ENCODE measurements around the gene RNF111. TPM values are rescaled to one million over a fixed set of nuclear protein-coding genes. Genes with fewer than 3 reads are reported as not detected.

The RNF111 gene
- total and polyA plus RNA-seq, 2 of the 13 experiments (the other 11 are each of a cell fraction or from before 2014, with no cell fraction given) = 12.1 to 23.1 TPM

DNA sequence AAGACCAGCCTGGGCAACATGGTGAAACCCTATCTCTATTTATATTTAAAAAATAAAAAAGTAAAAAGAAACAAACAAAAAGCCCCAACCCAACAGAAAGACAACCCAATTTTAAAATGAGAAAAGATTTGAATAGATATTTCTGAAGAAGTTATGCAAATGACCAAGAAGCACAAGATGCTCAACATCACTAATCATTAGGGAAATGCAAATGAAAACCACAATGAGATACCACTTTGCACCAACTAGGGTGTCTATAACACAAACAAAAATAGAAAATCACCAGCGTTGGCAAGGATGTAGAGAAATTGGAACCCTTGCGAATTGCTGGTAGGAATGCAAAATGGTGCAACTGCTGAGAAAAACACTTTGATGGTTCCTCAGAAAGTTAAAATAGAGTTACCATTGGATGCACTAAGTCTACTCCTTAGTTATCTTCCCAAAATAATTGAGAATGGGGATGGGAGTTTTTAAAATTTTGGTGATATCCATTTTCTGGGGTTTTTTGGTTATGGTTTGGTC lies 71.7 kb downstream of the RNF111 start:
- no peaks in the 10 kb centered on the region for H4K20me1 ChIP-seq (ENCODE audit: insufficient read depth, low read length)
- H3K36me3 ChIP-seq (replicated peaks in 1 of 2; ENCODE audit: control insufficient read depth in 1 of 2, insufficient read depth in 2 of 2, low read length in 2 of 2) = peaks cover 19 to 76% of the 10 kb centered on the region in 2 experiments
- TF ChIP-seq ZNF367 (CRISPR knock-in tag; IDR thresholded peaks at IDR 0.05; ENCODE audit: borderline replicate concordance) (no peak), ZNF589 (CRISPR knock-in tag; conservative IDR thresholded peaks at IDR 0.05) (no peak), JUNB (CRISPR knock-in tag; IDR thresholded peaks at IDR 0.05; ENCODE audit: borderline replicate concordance) (no peak), SPEN (CRISPR knock-in tag; IDR thresholded peaks at IDR 0.05; ENCODE audit: low read depth) (no peak), MYNN (CRISPR knock-in tag; IDR thresholded peaks at IDR 0.05; ENCODE audit: low read depth) (no peak), GTF2F1 (IDR thresholded peaks at IDR 0.05; ENCODE audit: low read length) (no peak)
- TF ChIP-seq, protein P1, sequence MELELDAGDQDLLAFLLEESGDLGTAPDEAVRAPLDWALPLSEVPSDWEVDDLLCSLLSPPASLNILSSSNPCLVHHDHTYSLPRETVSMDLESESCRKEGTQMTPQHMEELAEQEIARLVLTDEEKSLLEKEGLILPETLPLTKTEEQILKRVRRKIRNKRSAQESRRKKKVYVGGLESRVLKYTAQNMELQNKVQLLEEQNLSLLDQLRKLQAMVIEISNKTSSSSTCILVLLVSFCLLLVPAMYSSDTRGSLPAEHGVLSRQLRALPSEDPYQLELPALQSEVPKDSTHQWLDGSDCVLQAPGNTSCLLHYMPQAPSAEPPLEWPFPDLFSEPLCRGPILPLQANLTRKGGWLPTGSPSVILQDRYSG (CRISPR knock-in tag; IDR thresholded peaks at IDR 0.05) = no peak
- TF ChIP-seq, protein P2, sequence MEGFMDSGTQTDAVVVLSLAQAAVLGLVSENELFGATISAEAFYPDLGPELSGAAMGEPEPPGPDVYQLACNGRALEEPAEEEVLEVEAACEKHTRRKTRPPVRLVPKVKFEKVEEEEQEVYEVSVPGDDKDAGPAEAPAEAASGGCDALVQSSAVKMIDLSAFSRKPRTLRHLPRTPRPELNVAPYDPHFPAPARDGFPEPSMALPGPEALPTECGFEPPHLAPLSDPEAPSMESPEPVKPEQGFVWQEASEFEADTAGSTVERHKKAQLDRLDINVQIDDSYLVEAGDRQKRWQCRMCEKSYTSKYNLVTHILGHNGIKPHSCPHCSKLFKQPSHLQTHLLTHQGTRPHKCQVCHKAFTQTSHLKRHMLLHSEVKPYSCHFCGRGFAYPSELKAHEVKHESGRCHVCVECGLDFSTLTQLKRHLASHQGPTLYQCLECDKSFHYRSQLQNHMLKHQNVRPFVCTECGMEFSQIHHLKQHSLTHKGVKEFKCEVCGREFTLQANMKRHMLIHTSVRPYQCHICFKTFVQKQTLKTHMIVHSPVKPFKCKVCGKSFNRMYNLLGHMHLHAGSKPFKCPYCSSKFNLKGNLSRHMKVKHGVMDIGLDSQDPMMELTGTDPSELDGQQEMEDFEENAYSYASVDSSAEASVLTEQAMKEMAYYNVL (CRISPR knock-in tag; IDR thresholded peaks at IDR 0.05; ENCODE audit: borderline replicate concordance) = no peak
- TF ChIP-seq, protein P3, sequence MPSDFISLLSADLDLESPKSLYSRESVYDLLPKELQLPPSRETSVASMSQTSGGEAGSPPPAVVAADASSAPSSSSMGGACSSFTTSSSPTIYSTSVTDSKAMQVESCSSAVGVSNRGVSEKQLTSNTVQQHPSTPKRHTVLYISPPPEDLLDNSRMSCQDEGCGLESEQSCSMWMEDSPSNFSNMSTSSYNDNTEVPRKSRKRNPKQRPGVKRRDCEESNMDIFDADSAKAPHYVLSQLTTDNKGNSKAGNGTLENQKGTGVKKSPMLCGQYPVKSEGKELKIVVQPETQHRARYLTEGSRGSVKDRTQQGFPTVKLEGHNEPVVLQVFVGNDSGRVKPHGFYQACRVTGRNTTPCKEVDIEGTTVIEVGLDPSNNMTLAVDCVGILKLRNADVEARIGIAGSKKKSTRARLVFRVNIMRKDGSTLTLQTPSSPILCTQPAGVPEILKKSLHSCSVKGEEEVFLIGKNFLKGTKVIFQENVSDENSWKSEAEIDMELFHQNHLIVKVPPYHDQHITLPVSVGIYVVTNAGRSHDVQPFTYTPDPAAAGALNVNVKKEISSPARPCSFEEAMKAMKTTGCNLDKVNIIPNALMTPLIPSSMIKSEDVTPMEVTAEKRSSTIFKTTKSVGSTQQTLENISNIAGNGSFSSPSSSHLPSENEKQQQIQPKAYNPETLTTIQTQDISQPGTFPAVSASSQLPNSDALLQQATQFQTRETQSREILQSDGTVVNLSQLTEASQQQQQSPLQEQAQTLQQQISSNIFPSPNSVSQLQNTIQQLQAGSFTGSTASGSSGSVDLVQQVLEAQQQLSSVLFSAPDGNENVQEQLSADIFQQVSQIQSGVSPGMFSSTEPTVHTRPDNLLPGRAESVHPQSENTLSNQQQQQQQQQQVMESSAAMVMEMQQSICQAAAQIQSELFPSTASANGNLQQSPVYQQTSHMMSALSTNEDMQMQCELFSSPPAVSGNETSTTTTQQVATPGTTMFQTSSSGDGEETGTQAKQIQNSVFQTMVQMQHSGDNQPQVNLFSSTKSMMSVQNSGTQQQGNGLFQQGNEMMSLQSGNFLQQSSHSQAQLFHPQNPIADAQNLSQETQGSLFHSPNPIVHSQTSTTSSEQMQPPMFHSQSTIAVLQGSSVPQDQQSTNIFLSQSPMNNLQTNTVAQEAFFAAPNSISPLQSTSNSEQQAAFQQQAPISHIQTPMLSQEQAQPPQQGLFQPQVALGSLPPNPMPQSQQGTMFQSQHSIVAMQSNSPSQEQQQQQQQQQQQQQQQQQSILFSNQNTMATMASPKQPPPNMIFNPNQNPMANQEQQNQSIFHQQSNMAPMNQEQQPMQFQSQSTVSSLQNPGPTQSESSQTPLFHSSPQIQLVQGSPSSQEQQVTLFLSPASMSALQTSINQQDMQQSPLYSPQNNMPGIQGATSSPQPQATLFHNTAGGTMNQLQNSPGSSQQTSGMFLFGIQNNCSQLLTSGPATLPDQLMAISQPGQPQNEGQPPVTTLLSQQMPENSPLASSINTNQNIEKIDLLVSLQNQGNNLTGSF (CRISPR knock-in tag; IDR thresholded peaks at IDR 0.05) = no peak
- H3K9ac ChIP-seq (ENCODE audit: insufficient read depth, low read depth, low read length) = no peak overlapping the region
- no peak overlapping the region for H3K4me2 ChIP-seq (ENCODE audit: low read depth, low read length)
- no peak overlapping the region for H3K4me3 ChIP-seq (replicated peaks in 1 of 3; ENCODE audit: insufficient read depth in 1 of 3, low read depth in 2 of 3, low read length in 3 of 3)
- H2AFZ ChIP-seq (ENCODE audit: low read length) = no peak overlapping the region
- ChIA-PET CTCF (ENCODE audit: low intra/inter-chr PET ratio, low total read pairs) (no interaction called here), POLR2A (no interaction called here)
- no peaks in the 10 kb centered on the region for H3K4me1 ChIP-seq (ENCODE audit: insufficient read depth, low read length)
- ATAC-seq (no peak), DNase-seq (ENCODE audit: low spot score) (no peak), FAIRE-seq (no peak)
- no TSS peak for BruUV-seq (replicated peaks)
- intact Hi-C loops (cut with micrococcal nuclease; ENCODE audit: unreplicated experiment) = no loop called here
- no peaks in the 10 kb centered on the region for H3K79me2 ChIP-seq (ENCODE audit: insufficient read depth, low read length)
- no peak overlapping the region for H3K27ac ChIP-seq (ENCODE audit: extremely low read length, insufficient read depth, low read length)
- no peaks in the 10 kb centered on the region for H3K27me3 ChIP-seq (ENCODE audit: control insufficient read depth in 1 of 2, insufficient read depth in 2 of 2, low read length in 2 of 2)
- no peaks in the 10 kb centered on the region for H3K9me3 ChIP-seq (ENCODE audit: low read length)
- in situ Hi-C loops (cut with HindIII; ENCODE audit: extremely low pct_ligation_motif_present, low pct_unique_long_range_greater_than_20kb) = no loop called here
- 94% methylated on average over 2 of the region's 2 CpGs for WGBS (ENCODE audit: low lambda C conversion rate)
